ENCODE results near the gene ST14.
"Not testable (repeated sequence)": the region's sequence is repeated elsewhere in the genome, so short reads cannot be mapped to it uniquely, and the experiment has no call there.

The ST14 gene

GRCh38 chr11:130234315-130234714 lies 74.7 kb downstream of the ST14 start:
- H3K4me3 Mint-ChIP-seq = no peak overlapping the region
- no peaks in the 10 kb centered on the region for H3K4me1 Mint-ChIP-seq
- TF ChIP-seq CTCF (IDR thresholded peaks at IDR 0.05; ENCODE audit: unreplicated experiment in 3 of 3) = no peak
- H3K36me3 Mint-ChIP-seq (ENCODE audit: low read depth) = peaks cover 27% of the 10 kb centered on the region
- H3K27me3 Mint-ChIP-seq (ENCODE audit: low read depth) = no peaks in the 10 kb centered on the region
- no peaks in the 10 kb centered on the region for H3K9me3 Mint-ChIP-seq
- H3K27ac Mint-ChIP-seq = no peak overlapping the region

- H3K36me3 Mint-ChIP-seq (ENCODE audit: low read depth) = peaks cover 37% of the 10 kb centered on the region
- TF ChIP-seq CTCF (IDR thresholded peaks at IDR 0.05; ENCODE audit: unreplicated experiment in 3 of 3) = no peak
- H3K4me3 Mint-ChIP-seq = no peak overlapping the region
- no peak overlapping the region for H3K27ac Mint-ChIP-seq
- H3K4me1 Mint-ChIP-seq = no peaks in the 10 kb centered on the region
- H3K27me3 Mint-ChIP-seq (ENCODE audit: low read depth) = no peaks in the 10 kb centered on the region
- H3K9me3 Mint-ChIP-seq = no peaks in the 10 kb centered on the region
Measured at GRCh38 chr11:130237282-130238006, 77.9 kb downstream of the ST14 start.

GRCh38 chr11:130241713-130242112 lies 82.1 kb downstream of the ST14 start:
- Mint-ChIP-seq H3K27ac (no peak overlapping the region), H3K36me3 (ENCODE audit: low read depth) (peaks cover 31% of the 10 kb centered on the region), H3K4me3 (no peak overlapping the region), H3K4me1 (no peaks in the 10 kb centered on the region), H3K9me3 (no peaks in the 10 kb centered on the region), H3K27me3 (ENCODE audit: low read depth) (no peaks in the 10 kb centered on the region)
- no peak for TF ChIP-seq CTCF (IDR thresholded peaks at IDR 0.05; ENCODE audit: unreplicated experiment in 3 of 3)

- Mint-ChIP-seq H3K4me3 (no peak overlapping the region), H3K27me3 (ENCODE audit: low read depth) (no peaks in the 10 kb centered on the region), H3K36me3 (ENCODE audit: low read depth) (peaks cover 19% of the 10 kb centered on the region), H3K27ac (no peak overlapping the region), H3K9me3 (no peaks in the 10 kb centered on the region), H3K4me1 (no peaks in the 10 kb centered on the region)
- no peak for TF ChIP-seq CTCF (IDR thresholded peaks at IDR 0.05; ENCODE audit: unreplicated experiment in 3 of 3)
Measured at GRCh38 chr11:130243816-130244215, 84.2 kb downstream of the ST14 start.

- peaks cover 12% of the 10 kb centered on the region for H3K36me3 Mint-ChIP-seq (ENCODE audit: low read depth)
- no peak for TF ChIP-seq CTCF (IDR thresholded peaks at IDR 0.05; ENCODE audit: unreplicated experiment in 3 of 3)
- H3K4me3 Mint-ChIP-seq = no peak overlapping the region
- H3K27me3 Mint-ChIP-seq (ENCODE audit: low read depth) = no peaks in the 10 kb centered on the region
- no peak overlapping the region for H3K27ac Mint-ChIP-seq
- H3K4me1 Mint-ChIP-seq = no peaks in the 10 kb centered on the region
- H3K9me3 Mint-ChIP-seq = no peaks in the 10 kb centered on the region
Measured at GRCh38 chr11:130244848-130245247, 85.3 kb downstream of the ST14 start.

GRCh38 chr11:130245375-130245774 lies 85.8 kb downstream of the ST14 start:
- not testable (repeated sequence) for H3K4me1 Mint-ChIP-seq; H3K27ac Mint-ChIP-seq; H3K27me3 Mint-ChIP-seq (ENCODE audit: low read depth); H3K4me3 Mint-ChIP-seq; H3K9me3 Mint-ChIP-seq
- peaks cover 12% of the 10 kb centered on the region for H3K36me3 Mint-ChIP-seq (ENCODE audit: low read depth)

All from nephron (organoid).